B cell (primary cell): ENCODE measurements around the gene NECTIN1.

Experiments
- EZH2 ChIP-seq: IDR thresholded peaks from 2 replicates; pipeline ENCODE4 v1.6.1; 2012; ENCODE audit warnings: borderline replicate concordance, low read depth, mild to moderate bottlenecking, moderate library complexity, low read length; ENCODE audit not compliant: insufficient read depth, poor library complexity, severe bottlenecking
- TF ChIP-seq, protein P1 (sequence below): fragments of 200-600 bp; IDR thresholded peaks from one replicate; pipeline ENCODE4 v1.8.0; 2022; ENCODE audit warnings: antibody characterized with exemption, mild to moderate bottlenecking

DNA sequence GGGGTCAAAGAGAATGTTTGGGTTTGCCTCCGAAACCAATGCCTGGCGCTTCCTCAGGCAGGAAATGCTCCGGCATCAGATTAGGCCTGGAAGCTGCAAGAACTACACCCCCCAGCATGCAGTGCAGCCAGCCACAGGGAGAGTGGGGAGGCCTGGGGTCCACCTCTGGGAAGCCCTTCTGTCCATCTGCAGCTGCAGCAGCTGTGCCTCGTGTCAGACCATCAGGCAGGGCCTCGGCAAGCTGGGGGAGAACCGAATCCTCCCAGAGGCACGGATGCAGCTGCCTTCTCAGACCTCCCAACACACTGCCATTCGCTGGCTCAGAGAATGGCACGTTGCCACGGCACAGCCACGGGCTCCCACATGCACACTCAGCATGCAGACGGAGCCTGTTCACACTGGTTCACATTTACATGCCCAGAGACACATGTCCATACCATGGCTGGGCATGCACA lies 57.4 kb downstream of the NECTIN1 start:
- TF ChIP-seq, protein P1, sequence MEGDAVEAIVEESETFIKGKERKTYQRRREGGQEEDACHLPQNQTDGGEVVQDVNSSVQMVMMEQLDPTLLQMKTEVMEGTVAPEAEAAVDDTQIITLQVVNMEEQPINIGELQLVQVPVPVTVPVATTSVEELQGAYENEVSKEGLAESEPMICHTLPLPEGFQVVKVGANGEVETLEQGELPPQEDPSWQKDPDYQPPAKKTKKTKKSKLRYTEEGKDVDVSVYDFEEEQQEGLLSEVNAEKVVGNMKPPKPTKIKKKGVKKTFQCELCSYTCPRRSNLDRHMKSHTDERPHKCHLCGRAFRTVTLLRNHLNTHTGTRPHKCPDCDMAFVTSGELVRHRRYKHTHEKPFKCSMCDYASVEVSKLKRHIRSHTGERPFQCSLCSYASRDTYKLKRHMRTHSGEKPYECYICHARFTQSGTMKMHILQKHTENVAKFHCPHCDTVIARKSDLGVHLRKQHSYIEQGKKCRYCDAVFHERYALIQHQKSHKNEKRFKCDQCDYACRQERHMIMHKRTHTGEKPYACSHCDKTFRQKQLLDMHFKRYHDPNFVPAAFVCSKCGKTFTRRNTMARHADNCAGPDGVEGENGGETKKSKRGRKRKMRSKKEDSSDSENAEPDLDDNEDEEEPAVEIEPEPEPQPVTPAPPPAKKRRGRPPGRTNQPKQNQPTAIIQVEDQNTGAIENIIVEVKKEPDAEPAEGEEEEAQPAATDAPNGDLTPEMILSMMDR: no peak
- TF ChIP-seq EZH2: no peak
